Mesangial cell (primary cell): ENCODE results near the gene BBS4. TPM values are rescaled to one million over a fixed set of nuclear protein-coding genes. Genes with fewer than 3 reads are reported as not detected.

Experiments used
- total RNA-seq: library from RNA; depleted of rRNA; stranded (reverse); fragments of >200 nt; gene quantifications from 2 replicates; pipeline ENCODE4 v1.2.3, GENCODE V29; 2015

The BBS4 gene
- 10.6 and 20.4 TPM in 2 replicates for total RNA-seq

GRCh38 chr15:72685925-72686794 lies at the start of gene BBS4, which contains the start of gene HIGD2B:
Gene BBS4 (plus strand): TSS chr15:72686207. CDS start chr15:72686228, 21 bp downstream.
Gene HIGD2B (minus strand): TSS chr15:72686182. CDS start chr15:72676374, 9,808 bp downstream.

GRCh38 chr15:72654397-72654796 lies 31.6 kb upstream of the BBS4 start, which contains the start of gene GOLGA6B:
Gene GOLGA6B (plus strand): TSS chr15:72654697. CDS start chr15:72654738, 41 bp downstream.

GRCh38 chr15:72783640-72784455 lies 97.8 kb downstream of the BBS4 start, which contains the start of gene ADPGK:
Gene ADPGK (minus strand): TSS chr15:72783758. CDS start chr15:72783691, 67 bp downstream.

Other genes with a start within 250 kb of the BBS4 start
- 13.7 and 17.9 TPM in 2 replicates for gene ARIH1, start 211.9 kb upstream of the BBS4 start, total RNA-seq
- gene GOLGA6B, start 31.5 kb upstream of the BBS4 start, total RNA-seq, result not detected in 2 replicates
- gene HIGD2B, start within 50 bp of the BBS4 start, total RNA-seq, result 0.13 TPM in 1 of 2 replicates, not detected in the other
- gene ADPGK, start 97.6 kb downstream of the BBS4 start, total RNA-seq, result 40.9 and 53.4 TPM in 2 replicates